ENCODE data around the gene STK32B.

Gene STK32B

GRCh38 chr4:5374994-5375393, 323.7 kb downstream of the STK32B start:
- no peaks in the 10 kb centered on the region for H3K4me1 ChIP-seq

GRCh38 chr4:5376015-5376414, 324.7 kb downstream of the STK32B start:
- H3K4me2 ChIP-seq (ENCODE audit: low read length) = no peak overlapping the region
- H2AFZ ChIP-seq = no peak overlapping the region
- no peaks in the 10 kb centered on the region for H3K4me1 ChIP-seq
- no peaks in the 10 kb centered on the region for H3K79me2 ChIP-seq
- H3K27me3 ChIP-seq (ENCODE audit: control insufficient read depth, insufficient read depth, low read length) = no peaks in the 10 kb centered on the region
- no peak overlapping the region for H3K4me3 ChIP-seq (ENCODE audit: low read depth, low read length)
- no peak overlapping the region for H3K9ac ChIP-seq
- no peak for TF ChIP-seq CTCF (IDR thresholded peaks at IDR 0.05)
- H3K36me3 ChIP-seq (ENCODE audit: control insufficient read depth, insufficient read depth, low read length) = no peaks in the 10 kb centered on the region
- H3K27ac ChIP-seq = no peak overlapping the region
- no peaks in the 10 kb centered on the region for H3K9me3 ChIP-seq (ENCODE audit: control insufficient read depth, low read length)

More at GRCh38 chr4:5374994-5375393, 323.7 kb downstream of the STK32B start:
- no peaks in the 10 kb centered on the region for H3K36me3 ChIP-seq (ENCODE audit: control insufficient read depth, insufficient read depth, low read length)
- no peaks in the 10 kb centered on the region for H3K79me2 ChIP-seq
- no peak overlapping the region for H3K27ac ChIP-seq
- no peak overlapping the region for H3K4me2 ChIP-seq (ENCODE audit: low read length)
- H3K9ac ChIP-seq = no peak overlapping the region
- H2AFZ ChIP-seq = no peak overlapping the region
- H3K9me3 ChIP-seq (ENCODE audit: control insufficient read depth, low read length) = no peaks in the 10 kb centered on the region
- H3K4me3 ChIP-seq (ENCODE audit: low read depth, low read length) = no peak overlapping the region
- no peak for TF ChIP-seq CTCF (IDR thresholded peaks at IDR 0.05)
- H3K27me3 ChIP-seq (ENCODE audit: control insufficient read depth, insufficient read depth, low read length) = no peaks in the 10 kb centered on the region

GRCh38 chr4:5378002-5378401, 326.7 kb downstream of the STK32B start:
- Histone ChIP-seq H3K79me2 (no peaks in the 10 kb centered on the region), H3K36me3 (ENCODE audit: control insufficient read depth, insufficient read depth, low read length) (no peaks in the 10 kb centered on the region), H3K27me3 (ENCODE audit: control insufficient read depth, insufficient read depth, low read length) (no peaks in the 10 kb centered on the region), H3K4me3 (ENCODE audit: low read depth, low read length) (no peak overlapping the region), H3K4me2 (ENCODE audit: low read length) (no peak overlapping the region), H2AFZ (no peak overlapping the region), H3K9me3 (ENCODE audit: control insufficient read depth, low read length) (no peaks in the 10 kb centered on the region), H3K27ac (no peak overlapping the region), H3K9ac (no peak overlapping the region), H3K4me1 (no peaks in the 10 kb centered on the region)
- TF ChIP-seq CTCF (IDR thresholded peaks at IDR 0.05) = no peak

- H3K27me3 ChIP-seq (ENCODE audit: control insufficient read depth, insufficient read depth, low read length) = no peaks in the 10 kb centered on the region
- no peak overlapping the region for H2AFZ ChIP-seq
- TF ChIP-seq CTCF (IDR thresholded peaks at IDR 0.05) = no peak
- H3K9ac ChIP-seq = no peak overlapping the region
- H3K79me2 ChIP-seq = no peaks in the 10 kb centered on the region
- no peak overlapping the region for H3K4me3 ChIP-seq (ENCODE audit: low read depth, low read length)
- H3K4me2 ChIP-seq (ENCODE audit: low read length) = no peak overlapping the region
- H3K9me3 ChIP-seq (ENCODE audit: control insufficient read depth, low read length) = no peaks in the 10 kb centered on the region
- H3K4me1 ChIP-seq = no peaks in the 10 kb centered on the region
- H3K36me3 ChIP-seq (ENCODE audit: control insufficient read depth, insufficient read depth, low read length) = no peaks in the 10 kb centered on the region
- H3K27ac ChIP-seq = no peak overlapping the region
These were observed 328.6 kb downstream of the STK32B start for GRCh38 chr4:5379895-5380294.

- no peaks in the 10 kb centered on the region for H3K36me3 ChIP-seq (ENCODE audit: control insufficient read depth, insufficient read depth, low read length)
- H3K79me2 ChIP-seq = no peaks in the 10 kb centered on the region
- H3K9ac ChIP-seq = no peak overlapping the region
- TF ChIP-seq CTCF (IDR thresholded peaks at IDR 0.05) = no peak
- no peak overlapping the region for H3K4me2 ChIP-seq (ENCODE audit: low read length)
- no peaks in the 10 kb centered on the region for H3K27me3 ChIP-seq (ENCODE audit: control insufficient read depth, insufficient read depth, low read length)
- H3K9me3 ChIP-seq (ENCODE audit: control insufficient read depth, low read length) = no peaks in the 10 kb centered on the region
- H3K4me3 ChIP-seq (ENCODE audit: low read depth, low read length) = no peak overlapping the region
- H3K27ac ChIP-seq = no peak overlapping the region
- no peak overlapping the region for H2AFZ ChIP-seq
- H3K4me1 ChIP-seq = no peaks in the 10 kb centered on the region
These were observed 330.7 kb downstream of the STK32B start for GRCh38 chr4:5381961-5382441.
